Measurements from ENCODE around the gene IGFALS.

GRCh38 chr16:1772908-1773702 lies 20.4 kb downstream of the IGFALS start, which contains the start of gene MRPS34:
- TF ChIP-seq EZH2 (IDR thresholded peaks at IDR 0.05; ENCODE audit: low read depth, unreplicated experiment) (no peak), CTCF (conservative IDR thresholded peaks at IDR 0.05; ENCODE audit: low read depth in 2 of 2) (peak; percentile 55 to 84), POLR2AphosphoS5 (IDR thresholded peaks at IDR 0.05; ENCODE audit: low read depth) (peak; percentile 60; the same call in 1 of the 2 replicates), EZH2phosphoT487 (IDR thresholded peaks at IDR 0.05; ENCODE audit: unreplicated experiment) (no peak), JUNB (IDR thresholded peaks at IDR 0.05; ENCODE audit: unreplicated experiment) (no peak)

Data from GM23338 (cell line).